ENCODE measurements around the gene NAPG.
"Not testable (repeated sequence)": the region's sequence is repeated elsewhere in the genome, so short reads cannot be mapped to it uniquely, and the experiment has no call there.

The NAPG gene

DNA sequence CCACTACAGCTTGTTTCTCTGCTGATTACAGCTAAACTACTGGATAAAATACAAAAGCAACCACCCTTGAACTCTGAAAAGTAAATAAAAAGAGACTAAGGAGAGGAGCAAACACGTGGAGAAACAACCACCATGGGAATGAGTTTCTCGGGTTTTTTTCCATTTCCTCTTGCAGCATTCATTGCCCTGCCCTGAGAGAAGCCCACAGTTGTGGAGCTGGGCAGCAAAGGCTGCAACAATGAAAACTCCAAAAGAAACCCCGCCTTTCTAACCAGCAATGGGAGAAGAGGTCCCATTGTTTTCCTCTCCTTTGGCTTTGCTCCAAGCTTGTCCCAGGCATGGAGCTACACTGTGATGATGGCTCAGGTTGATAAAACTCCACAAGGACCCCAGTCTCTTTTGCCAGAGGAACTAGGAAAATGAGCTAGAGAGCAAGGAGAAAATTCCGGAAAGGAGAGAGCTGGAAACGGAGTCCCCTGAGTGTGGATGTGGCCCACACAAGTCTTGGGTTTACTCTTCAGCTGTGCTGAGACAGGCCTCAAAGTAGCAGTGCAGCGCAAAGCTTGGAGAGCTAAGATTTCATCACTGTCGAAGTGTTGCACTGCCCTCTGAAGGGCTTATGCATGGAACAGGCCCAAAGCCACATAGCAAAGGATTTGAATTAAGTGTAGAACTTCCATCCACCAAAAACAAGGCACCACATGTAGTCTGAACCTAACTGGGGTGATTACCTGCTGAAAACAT is 20.9 kb downstream of the NAPG start:
- DNase-seq (ENCODE audit: low read depth in 2 of 2) = no peak

DNA sequence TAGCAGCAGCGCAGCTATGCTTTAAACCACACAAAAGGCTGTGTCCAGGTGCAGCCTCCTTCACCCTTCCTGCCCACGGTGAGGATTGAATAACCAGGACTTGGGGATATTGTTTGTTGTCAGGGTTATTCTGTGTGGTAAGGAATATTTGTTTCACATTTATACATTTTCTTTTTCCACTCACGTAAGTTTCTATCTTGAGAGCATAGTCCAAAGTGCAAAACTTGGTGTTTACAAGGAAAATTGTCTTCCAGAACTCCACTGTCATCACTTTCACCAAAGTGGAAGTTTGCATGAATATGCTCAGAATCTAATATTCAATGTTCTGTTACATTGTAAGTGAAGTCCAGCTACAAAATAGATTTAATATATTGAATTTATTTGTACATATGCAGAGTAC is 26.4 kb downstream of the NAPG start:
- DNase-seq (ENCODE audit: low read depth in 2 of 2) = no peak

DNA sequence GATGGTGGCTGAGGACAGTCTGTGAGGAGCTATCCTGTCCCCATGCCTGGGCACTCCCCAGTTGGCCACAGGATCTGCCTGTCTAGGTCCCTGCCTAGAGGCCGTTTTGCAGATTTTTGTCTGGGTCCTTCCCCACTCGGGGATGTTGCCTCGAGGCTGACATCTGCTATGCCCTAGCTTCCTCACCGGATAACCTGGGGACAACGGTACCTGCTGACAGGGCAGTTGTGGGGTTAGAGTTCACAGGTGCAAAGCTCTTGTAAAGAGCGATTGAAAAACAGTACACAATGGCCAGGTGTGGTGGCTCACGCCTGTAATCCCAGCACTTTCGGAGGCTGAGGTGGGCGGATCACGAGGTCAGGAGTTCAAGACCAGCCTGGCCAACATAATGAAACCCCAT is 30.4 kb downstream of the NAPG start:
- DNase-seq (ENCODE audit: low read depth in 2 of 2) = not testable (repeated sequence)

DNA sequence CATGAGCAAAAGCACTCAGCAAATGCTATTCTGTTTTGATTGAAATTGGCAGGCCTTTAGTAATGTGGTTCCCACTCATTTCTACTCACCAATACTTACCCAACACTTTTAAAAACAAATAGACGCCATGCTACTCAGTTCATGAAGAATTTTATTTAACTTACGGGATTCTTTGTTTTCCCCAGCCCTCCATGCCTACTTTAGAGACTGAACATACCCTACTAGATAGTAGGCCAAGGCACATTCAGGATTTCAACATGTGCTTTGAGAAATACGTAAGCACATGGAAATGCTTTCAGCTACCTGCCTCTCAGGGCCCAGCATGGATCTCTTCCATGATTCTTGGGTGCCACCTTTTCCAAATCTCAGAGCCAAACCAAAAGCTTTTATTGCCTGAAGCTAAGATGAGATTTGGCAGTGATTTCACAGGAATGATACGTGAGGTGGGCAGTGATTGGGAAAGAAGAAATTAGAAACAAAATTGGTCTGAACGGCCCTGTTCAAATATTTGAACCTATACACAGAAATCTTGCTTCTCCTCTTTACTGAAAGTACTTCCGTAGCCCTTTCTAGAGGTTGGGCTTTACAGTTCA is 31.4 kb downstream of the NAPG start:
- no peak for DNase-seq (ENCODE audit: low read depth in 2 of 2)

DNA sequence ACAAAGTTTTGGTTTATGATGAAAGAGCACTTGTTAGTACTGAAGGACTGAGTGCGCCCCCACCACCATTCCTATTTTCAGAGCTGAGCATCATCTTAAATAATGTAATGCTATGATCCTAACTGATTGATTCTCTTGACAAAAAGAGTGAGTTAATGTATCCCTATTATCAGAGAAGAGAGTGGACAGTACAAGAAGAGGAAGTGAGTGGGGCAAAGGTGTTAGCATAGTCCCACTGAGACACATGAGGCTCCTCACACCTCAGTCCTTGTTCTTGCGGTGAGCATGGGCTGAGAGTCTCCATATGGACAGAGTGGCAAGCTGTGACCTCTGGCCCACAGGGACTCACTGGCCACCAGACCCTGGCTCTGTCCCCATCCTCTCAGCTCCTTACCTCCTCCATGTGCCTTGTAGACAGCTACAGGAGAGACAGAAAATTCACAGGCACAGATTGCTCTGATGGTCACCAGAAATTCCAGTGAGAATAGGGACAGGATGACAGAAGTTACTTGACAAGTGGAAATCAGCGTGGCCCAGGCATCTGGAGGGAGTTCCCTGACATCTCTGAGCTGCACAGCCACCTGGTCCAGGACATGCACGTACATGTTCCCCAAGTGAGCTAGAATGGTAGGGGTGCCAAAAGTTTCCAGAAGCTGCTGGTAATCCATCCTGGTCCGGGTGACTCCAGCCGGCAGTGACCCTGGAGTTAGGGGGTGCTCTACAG is 32.6 kb downstream of the NAPG start:
- no peak for DNase-seq (ENCODE audit: low read depth in 2 of 2)

DNA sequence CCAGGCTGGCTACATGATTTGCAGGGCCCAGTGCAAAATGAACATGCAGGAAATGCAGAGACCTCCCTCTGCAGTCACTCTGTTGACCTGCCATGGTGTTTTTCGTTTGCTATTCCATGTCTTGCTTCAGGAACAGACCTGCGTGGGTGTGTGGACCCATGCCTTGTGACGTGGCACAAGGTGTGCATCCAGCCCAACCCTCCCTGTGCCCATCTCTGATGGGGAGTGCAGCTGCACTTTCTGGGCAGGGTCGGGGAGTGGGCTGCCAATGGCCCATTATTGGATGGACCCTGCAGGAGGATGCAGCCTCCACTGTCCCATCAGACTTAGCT is 33.1 kb downstream of the NAPG start:
- DNase-seq (ENCODE audit: low read depth in 2 of 2) = no peak

DNA sequence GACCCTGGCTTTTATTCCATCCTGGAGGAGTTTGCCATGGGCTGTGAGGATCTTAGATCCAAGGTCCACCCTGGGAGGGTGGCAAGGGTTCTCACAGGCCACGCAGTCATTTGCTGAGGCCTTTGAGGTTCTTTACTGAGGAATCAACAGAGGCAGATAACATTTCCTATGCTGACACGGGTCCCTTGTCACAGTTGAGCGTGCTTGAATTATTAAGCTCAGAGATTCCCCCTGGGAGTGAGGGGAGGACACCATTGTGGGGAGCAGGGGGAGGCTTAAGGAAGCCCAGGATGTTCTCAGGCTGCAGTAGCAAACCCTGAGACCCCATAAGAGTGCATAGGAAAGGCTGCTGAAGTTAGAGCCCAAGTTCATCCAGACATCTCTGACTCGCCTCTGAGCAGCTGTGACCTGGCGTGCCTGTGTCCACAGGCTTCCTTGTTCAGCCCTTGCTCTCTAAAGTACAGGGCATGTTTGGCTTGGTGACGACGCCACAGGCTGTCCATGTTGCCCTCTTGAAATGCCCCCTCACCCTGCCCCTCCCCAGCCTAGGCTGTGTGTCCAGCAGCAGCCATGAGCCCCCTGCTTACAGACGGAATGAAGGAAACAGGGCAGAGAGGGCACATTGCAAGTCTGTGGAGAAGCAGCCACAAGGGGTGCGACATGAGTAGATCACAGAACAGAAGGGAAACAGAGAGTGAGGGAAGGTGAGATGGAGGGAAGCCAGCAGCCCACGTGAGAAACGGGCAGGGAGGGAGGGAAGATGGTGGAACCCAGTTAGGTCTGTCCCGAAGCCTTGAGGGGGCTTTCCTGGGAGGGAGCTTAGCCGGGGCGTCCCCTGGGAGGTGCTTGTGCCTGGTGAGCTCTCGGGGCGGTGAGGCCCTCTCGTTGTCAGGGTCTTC is 34.0 kb downstream of the NAPG start:
- peak in 1 of 2 donors; percentile 7 for DNase-seq (ENCODE audit: low read depth in 2 of 2)

DNA sequence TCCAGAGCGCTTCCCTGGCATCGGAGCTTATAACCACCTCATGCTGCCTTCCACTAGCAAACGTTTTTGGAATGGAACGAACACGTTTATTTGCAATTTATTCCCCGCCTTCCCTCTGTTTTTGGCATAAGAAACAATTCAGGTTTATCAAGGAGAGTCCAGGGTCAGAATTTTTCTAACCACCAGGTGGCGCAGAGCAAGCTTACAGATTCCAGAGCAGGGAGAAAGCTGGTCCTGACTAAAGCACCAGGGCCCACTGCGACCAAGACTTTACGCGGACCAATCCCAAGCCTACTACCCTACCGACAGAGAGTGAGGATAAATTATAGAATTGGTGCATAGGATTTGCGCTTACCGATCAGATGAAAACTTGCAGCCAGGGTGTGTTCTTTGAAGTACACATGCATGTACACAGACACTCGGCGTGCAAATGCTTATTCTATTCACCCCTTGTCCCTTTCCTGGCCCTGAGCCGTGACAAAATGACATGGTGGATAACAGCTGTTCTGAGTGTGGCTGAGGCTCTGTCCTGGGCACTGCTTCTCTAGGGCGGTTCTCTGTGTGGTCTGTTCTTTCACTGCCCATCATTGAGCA is 34.7 kb downstream of the NAPG start:
- peak; percentile 49 to 52 for DNase-seq (ENCODE audit: low read depth in 2 of 2)

DNA sequence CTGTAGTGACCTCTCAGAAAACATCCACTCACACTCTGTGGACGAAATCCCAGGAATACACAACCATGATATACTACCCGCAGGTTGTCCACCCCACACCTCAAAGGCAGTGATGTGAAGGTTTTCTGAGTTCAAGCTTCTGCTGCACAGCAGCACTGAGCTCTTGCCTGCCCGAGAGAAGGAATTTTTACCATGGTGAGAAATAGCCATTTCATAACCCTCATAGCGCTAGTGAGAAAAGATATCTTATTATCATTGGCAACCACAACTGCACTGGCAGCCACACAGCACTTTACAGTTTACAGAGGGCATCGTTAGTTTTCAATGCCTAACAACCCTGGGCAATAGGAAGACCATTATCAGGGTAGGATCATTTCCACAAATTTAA is 36.9 kb downstream of the NAPG start:
- no peak for DNase-seq (ENCODE audit: low read depth in 2 of 2)

DNA sequence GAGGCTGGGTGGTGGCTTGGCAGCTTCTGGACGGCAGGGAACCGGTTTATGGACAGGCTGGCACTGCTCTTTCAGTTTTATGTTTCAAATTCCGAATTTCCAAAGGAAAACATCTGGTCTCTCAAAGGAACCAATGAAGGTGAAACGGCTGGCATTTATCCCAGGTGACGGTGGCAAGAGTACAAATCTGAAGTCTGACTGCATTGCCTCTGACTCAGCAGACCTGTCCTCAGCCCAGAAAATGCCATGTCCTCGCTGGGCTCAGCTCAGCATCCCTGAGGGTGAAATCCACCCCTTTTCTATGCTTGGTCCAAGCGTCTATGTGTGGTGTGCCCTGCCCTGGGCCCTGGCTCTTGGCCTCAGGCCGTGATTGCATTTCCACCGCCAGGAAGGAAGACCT is 38.1 kb downstream of the NAPG start:
- no peak for DNase-seq (ENCODE audit: low read depth in 2 of 2)

DNA sequence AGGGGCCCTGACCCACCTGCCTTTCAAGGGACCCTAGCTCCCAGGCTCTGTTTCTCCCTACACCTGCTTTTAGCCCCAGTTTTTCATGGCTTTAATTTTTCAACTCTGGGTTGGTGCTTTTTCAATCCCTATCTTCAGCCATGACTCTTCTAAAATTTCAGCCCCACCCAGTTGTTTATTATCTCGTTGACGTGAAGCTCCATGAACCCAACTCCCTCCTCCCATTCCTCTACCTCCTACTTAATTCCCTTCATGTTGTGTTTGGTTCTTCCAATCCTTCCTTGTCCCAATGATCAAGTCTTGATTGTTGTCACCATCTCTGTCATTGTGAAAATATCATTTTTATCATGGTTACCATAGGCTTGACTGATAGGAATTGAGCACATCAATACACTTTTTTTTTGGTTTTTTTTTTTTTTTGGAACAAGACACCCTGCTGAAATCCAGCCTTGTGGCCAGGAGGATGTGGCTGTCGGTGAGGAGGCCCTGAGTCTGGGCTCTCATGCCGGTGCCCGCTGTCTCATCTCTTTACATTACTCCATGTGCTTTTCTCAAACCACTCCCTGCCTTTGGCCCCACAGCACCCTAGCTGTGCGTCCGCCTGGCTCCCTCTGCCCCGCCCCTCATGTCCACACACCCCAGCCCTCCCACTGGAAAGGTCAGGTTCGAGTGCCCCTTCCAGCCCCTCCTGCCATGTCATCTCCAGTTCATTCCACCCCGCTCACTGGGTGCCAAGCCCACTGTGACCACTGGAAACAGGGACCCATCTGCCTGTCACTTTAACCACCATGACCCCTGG is 39.3 kb downstream of the NAPG start:
- no peak for DNase-seq (ENCODE audit: low read depth in 2 of 2)

DNA sequence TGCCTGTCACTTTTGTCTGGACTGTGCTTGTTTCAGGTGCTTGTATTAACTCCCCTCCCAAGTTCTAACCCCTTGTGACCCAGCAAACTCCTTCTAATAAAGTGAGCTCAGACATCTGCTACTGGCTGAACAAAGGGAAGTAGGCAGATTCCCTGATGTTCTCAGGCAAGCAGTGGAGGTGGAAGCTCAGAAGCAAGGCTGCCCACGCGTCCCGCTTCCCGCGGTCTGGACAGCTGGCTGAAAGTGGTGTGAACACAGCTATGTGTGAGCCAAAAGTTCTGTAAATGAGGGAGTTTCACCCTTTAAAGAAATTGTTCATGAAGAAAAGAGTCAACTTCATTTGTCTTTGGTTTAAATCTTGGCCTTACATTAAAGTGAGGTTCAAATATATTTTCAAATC is 40.0 kb downstream of the NAPG start:
- no peak for DNase-seq (ENCODE audit: low read depth in 2 of 2)

DNA sequence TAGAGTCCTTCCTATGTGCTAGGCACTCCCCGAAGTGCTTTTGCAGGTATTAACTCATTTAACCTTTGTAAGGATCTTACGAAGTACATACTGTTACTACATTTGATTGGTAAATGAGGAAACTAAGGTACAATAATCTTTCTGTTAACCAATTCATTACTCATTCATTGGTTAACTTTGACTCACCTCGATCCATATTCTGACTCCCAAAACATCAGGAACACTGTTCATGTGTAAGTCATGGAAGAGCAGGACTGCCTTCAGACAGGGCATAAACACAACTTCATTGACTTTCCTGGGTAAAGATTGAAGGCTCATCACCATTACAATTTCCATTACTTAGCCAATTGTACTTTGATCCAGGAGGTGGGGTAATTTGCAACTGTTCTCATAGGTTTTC is 40.6 kb downstream of the NAPG start:
- no peak for DNase-seq (ENCODE audit: low read depth in 2 of 2)

DNA sequence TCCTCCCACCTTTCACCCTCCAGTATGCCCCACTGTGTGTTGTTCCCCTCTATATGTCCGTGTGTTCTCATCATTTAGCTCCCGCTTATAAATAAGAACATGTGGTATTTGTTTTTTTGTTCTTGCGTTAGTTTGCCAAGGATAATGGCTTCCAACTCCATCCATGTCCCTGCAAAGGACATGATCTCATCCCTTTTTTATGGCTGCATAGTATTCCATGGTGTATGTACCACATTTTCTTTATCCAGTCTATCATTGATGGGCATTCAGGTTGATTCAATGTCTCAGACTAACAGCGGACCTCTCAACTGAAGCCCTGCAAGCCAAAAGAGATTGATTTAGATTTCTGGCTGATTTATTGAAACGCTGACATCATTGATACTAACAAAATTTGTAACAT is 44.1 kb downstream of the NAPG start:
- DNase-seq (ENCODE audit: low read depth in 2 of 2) = not testable (repeated sequence)

DNA sequence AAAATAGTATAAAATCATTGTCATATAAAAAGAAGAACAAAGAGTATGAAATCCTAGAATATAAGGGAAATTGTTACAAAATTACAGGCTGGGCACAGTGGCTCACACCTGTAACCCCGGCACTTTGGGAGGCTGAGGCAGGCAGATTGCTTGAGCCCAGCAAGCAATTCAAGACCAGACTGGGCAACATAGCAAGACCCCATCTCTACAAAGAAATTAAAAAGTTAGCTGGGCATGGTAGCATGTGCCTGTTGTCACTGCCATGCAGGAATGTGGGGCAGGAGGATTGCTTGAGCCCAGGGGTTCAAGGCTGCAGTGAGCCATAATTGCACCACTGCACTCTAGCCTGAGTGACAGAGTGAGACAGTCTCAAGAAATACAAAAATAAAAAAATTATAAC is 44.8 kb downstream of the NAPG start:
- DNase-seq (ENCODE audit: low read depth in 2 of 2) = no peak

DNA sequence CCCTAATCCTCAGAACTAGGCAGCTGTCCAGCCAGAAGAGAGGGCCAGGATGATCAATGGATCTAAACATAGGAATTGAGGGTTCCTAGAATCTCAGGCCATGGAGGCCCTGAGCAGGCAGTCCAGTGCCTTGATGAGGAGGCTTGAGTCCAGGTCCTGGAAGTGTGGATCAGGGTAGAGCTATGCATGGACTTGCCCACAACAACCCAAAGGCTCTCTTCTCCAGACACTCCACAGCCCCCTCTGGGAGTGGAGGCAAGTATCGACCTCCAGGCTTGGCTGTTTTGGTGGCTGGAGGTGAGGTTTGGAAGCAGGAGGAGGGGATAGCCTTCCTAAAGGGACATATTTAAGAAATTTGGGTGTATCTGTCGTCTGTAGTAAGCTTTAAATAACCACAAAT is 45.7 kb downstream of the NAPG start:
- no peak for DNase-seq (ENCODE audit: low read depth in 2 of 2)

DNA sequence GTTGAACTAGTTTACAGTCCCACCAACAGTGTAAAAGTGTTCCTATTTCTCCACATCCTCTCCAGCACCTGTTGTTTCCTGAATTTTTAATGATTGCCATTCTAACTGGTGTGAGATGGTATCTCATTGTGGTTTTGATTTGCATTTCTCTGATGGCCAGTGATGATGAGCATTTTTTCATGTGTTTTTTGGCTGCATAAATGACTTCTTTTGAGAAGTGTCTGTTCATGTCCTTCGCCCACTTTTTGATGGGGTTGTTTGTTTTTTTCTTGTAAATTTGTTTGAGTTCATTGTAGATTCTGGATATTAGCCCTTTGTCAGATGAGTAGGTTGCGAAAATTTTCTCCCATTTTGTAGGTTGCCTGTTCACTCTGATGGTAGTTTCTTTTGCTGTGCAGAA is 47.4 kb downstream of the NAPG start:
- not testable (repeated sequence) for DNase-seq (ENCODE audit: low read depth in 2 of 2)

DNA sequence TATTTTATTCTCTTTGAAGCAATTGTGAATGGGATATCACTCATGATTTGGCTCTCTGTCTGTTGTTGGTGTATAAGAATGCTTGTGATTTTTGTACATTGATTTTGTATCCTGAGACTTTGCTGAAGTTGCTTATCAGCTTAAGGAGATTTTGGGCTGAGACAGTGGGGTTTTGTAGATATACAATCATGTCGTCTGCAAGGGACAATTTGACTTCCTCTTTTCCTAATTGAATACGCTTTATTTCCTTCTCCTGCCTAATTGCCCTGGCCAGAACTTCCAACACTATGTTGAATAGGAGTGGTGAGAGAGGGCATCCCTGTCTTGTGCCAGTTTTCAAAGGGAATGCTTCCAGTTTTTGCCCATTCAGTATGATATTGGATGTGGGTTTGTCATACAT is 48.6 kb downstream of the NAPG start:
- DNase-seq (ENCODE audit: low read depth in 2 of 2) = not testable (repeated sequence)

DNA sequence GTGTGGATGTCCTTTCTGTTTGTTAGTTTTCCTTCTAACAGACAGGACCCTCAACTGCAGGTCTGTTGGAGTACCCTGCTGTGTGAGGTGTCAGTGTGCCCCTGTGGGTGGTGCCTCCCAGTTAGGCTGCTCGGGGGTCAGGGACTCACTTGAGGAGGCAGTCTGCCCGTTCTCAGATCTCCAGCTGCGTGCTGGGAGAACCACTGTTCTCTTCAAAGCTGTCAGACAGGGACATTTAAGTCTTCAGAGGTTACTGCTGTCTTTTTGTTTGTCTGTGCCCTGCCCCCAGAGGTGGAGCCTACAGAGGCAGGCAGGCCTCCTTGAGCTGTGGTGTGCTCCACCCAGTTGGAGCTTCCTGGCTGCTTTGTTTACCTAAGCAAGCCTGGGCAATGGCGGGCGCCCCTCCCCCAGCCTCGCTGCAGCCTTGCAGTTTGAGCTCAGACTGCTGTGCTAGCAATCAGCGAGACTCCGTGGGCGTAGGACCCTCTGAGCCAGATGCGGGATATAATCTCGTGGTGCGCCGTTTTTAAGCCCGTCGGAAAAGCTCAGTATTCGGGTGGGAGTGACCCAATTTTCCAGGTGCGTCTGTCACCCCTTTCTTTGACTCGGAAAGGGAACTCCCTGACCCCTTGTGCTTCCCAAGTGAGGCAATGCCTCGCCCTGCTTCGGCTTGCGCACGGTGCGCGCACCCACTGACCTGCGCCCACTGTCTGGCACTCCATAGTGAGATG is 52.2 kb downstream of the NAPG start:
- not testable (repeated sequence) for DNase-seq (ENCODE audit: low read depth in 2 of 2)

DNA sequence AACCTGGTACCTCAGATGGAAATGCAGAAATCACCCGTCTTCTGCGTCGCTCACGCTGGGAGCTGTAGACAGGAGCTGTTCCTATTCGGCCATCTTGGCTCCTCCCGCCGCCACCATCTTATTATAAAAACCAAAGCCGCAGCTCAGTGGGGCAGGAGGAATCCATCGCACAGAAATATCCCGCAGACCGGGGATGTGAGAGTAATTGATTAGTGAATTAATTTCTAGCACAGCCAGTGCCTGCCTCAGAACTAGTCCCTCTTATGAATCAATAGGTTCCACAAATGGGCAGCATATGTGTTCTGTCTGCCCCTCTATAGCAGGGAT is 52.7 kb downstream of the NAPG start:
- not testable (repeated sequence) for DNase-seq (ENCODE audit: low read depth in 2 of 2)
